HL-60 (cell line): Measurements from ENCODE around the gene CDIPT.
"Not testable (repeated sequence)": the region's sequence is repeated elsewhere in the genome, so short reads cannot be mapped to it uniquely, and the experiment has no call there.

Experiments
- DNase-seq, 2 experiments: peaks; one replicate each; pipeline ENCODE4 v3.0.0-alpha.2; 2010 to 2020; ENCODE audit warnings: low read depth in 1 of 2, low spot score in 1 of 2
- H3K27ac ChIP-seq: fragments of 250-450 bp; sonication (Bioruptor Pico); replicated peaks from 2 replicates; pipeline ENCODE4 v1.5.1; 2020; ENCODE audit warnings: mild to moderate bottlenecking, moderate library complexity
- H3K27me3 ChIP-seq: fragments of 250-450 bp; sonication (Bioruptor Pico); 2 replicates; pipeline ENCODE4 v1.5.1; 2021; ENCODE audit warnings: mild to moderate bottlenecking, moderate library complexity; ENCODE audit not compliant: insufficient read depth, poor library complexity, severe bottlenecking
- H3K4me3 ChIP-seq: replicated peaks from 2 replicates; pipeline ENCODE4 v1.5.1; 2011; ENCODE audit warnings: mild to moderate bottlenecking, control low read depth, low read length; ENCODE audit not compliant: insufficient read depth
- CTCF ChIP-seq: IDR thresholded peaks from one replicate; pipeline ENCODE4 v1.5.1; 2011; ENCODE audit warnings: low read length, control low read depth, inconsistent platforms; ENCODE audit not compliant: insufficient read depth
- GABPA ChIP-seq: IDR thresholded peaks from 2 replicates; pipeline ENCODE4 v1.6.1; 2012; ENCODE audit warnings: low read depth
- POLR2AphosphoS5 ChIP-seq: IDR thresholded peaks from 2 replicates; pipeline ENCODE4 v1.6.1; 2012; ENCODE audit warnings: low read depth
- REST ChIP-seq: IDR thresholded peaks from 2 replicates; pipeline ENCODE4 v1.6.1; 2012; ENCODE audit warnings: low read depth; ENCODE audit not compliant: insufficient replicate concordance
- SPI1 ChIP-seq: IDR thresholded peaks from 2 replicates; pipeline ENCODE4 v1.6.1; 2012; ENCODE audit warnings: low read depth, mild to moderate bottlenecking, borderline replicate concordance

Gene CDIPT

GRCh38 chr16:29910819-29911675, 48.0 kb upstream of the CDIPT start:
- Histone ChIP-seq H3K4me3 (no peak overlapping the region), H3K27me3 (no peaks in the 10 kb centered on the region), H3K27ac (no peak overlapping the region)
- no peak for DNase-seq
- TF ChIP-seq POLR2AphosphoS5 = no peak; the same call in 1 of the 2 replicates
- TF ChIP-seq GABPA = no peak
- TF ChIP-seq REST = no peak
- TF ChIP-seq CTCF = no peak
- TF ChIP-seq SPI1 = no peak

- H3K27me3 ChIP-seq, DNase-seq, H3K27ac ChIP-seq, H3K4me3 ChIP-seq: not testable (repeated sequence)
Observed at GRCh38 chr16:29909851-29910250, 46.8 kb upstream of the CDIPT start.

GRCh38 chr16:29909391-29909790, 46.4 kb upstream of the CDIPT start:
- no peak for DNase-seq
- Histone ChIP-seq H3K27me3 (no peaks in the 10 kb centered on the region), H3K4me3 (no peak overlapping the region), H3K27ac (no peak overlapping the region)
- TF ChIP-seq CTCF (no peak), SPI1 (no peak), REST (no peak), POLR2AphosphoS5 (no peak), GABPA (no peak)

GRCh38 chr16:29908719-29909220, 45.7 kb upstream of the CDIPT start:
- TF ChIP-seq REST = no peak
- TF ChIP-seq SPI1 = no peak
- no peak for TF ChIP-seq CTCF
- no peak for TF ChIP-seq GABPA
- TF ChIP-seq POLR2AphosphoS5 = no peak
- Histone ChIP-seq H3K4me3 (no peak overlapping the region), H3K27ac (no peak overlapping the region), H3K27me3 (no peaks in the 10 kb centered on the region)
- no peak for DNase-seq
